ENCODE results near the gene GUCY1B1. TPM values are rescaled to one million over a fixed set of nuclear protein-coding genes. Genes with fewer than 3 reads are reported as not detected.

Gene GUCY1B1
- total RNA-seq, 1 experiment from 2014 or later = 0.39 TPM

DNA sequence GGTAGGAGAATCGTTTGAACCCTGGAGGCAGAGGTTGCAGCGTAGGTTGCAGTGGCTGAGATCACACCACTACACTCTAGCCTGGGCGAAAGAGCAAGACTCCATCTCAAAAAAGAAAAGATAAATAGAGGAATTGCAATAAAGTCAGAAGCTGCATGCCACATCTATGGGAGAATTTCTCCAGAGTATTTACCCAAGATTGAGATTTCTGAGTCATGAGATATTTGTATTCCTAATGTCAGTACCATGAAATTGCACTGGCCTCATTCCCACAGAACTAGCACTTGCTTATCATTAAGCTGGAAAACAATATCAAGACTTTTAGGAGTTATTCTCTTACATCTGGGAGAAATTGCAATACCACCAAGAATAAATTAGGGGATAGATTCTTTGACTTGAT lies 69.8 kb downstream of the GUCY1B1 start:
- Histone ChIP-seq H3F3A (ENCODE audit: insufficient read depth, low read depth) (no peaks in the 10 kb centered on the region), H3K9me2 (ENCODE audit: insufficient read depth) (no peaks in the 10 kb centered on the region), H3K36me3 (ENCODE audit: low read depth) (no peaks in the 10 kb centered on the region), H3K27me3 (ENCODE audit: insufficient read depth, low read depth) (no peaks in the 10 kb centered on the region), H3K9me3 (ENCODE audit: insufficient read depth, low read depth) (no peaks in the 10 kb centered on the region), H2AFZ (no peak overlapping the region), H4K20me1 (ENCODE audit: insufficient read depth) (no peaks in the 10 kb centered on the region), H3K4me1 (replicated peaks; ENCODE audit: insufficient read depth) (no peaks in the 10 kb centered on the region), H3K27ac (no peak overlapping the region), H3K4me3 (no peak overlapping the region), H3K79me2 (ENCODE audit: low read depth) (no peaks in the 10 kb centered on the region), H3K4me2 (no peak overlapping the region)
- intact Hi-C loops (cut with micrococcal nuclease; ENCODE audit: unreplicated experiment) = no loop called here
- TF ChIP-seq, protein P1, sequence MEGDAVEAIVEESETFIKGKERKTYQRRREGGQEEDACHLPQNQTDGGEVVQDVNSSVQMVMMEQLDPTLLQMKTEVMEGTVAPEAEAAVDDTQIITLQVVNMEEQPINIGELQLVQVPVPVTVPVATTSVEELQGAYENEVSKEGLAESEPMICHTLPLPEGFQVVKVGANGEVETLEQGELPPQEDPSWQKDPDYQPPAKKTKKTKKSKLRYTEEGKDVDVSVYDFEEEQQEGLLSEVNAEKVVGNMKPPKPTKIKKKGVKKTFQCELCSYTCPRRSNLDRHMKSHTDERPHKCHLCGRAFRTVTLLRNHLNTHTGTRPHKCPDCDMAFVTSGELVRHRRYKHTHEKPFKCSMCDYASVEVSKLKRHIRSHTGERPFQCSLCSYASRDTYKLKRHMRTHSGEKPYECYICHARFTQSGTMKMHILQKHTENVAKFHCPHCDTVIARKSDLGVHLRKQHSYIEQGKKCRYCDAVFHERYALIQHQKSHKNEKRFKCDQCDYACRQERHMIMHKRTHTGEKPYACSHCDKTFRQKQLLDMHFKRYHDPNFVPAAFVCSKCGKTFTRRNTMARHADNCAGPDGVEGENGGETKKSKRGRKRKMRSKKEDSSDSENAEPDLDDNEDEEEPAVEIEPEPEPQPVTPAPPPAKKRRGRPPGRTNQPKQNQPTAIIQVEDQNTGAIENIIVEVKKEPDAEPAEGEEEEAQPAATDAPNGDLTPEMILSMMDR (conservative IDR thresholded peaks at IDR 0.05) = no peak
- TF ChIP-seq EZH2 (IDR thresholded peaks at IDR 0.05; ENCODE audit: low read depth) = no peak
- ChIA-PET POLR2A (ENCODE audit: unreplicated experiment) (no interaction called here), CTCF (no interaction called here)
- DNase-seq = no peak
- no TSS peak for BruUV-seq (replicated peaks)

DNA sequence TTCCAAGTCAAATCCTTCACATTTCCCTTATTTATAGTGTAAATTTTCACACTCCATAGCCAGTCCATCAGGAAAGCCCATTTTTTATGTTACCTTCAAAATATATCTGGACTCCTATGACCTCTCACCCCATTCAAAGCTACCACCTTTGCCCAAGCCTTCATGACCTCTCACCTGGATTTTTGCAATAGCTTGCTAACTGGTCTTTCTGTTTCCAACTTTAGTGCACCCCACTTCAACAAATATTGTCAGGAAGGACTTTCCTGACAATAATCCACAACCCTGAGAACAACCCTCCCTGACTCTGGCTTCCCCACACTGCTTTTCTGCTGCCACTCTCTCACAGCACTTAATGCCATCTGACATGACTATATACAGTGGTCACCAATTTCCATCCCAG lies 73.8 kb downstream of the GUCY1B1 start:
- CTCF ChIA-PET = no interaction called here
- TF ChIP-seq, protein P1 (conservative IDR thresholded peaks at IDR 0.05) = no peak
- TF ChIP-seq EZH2 (IDR thresholded peaks at IDR 0.05; ENCODE audit: low read depth) = no peak
- DNase-seq = no peak

DNA sequence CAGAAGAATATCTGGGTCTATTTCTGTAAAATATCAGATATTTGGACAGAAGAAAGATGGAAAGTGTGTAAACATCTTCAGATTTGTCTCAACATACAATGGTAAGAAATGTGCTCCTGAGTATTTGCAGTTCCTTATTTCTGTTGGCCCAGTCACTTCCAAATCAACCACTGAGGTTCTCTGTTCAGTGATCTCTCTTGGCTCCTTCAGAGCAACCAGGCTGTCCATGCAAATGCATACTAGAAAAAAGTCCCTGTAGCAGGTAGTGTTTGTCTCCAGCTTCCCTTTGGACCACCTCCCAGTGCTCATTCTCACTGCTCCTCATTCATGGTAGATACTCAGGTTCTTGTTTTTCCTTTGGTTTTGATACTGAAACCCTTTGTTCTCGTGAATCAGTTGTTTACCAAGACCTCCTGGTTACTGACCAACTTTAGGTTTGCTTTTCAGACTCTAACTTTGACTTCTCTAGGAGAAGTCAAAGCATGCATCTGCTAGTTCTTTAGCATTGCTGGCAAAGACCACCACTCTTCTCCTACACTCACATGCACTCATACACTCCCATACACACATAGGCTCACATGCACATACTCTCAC lies 78.5 kb downstream of the GUCY1B1 start:
- no peaks in the 10 kb centered on the region; the same call in 1 of the 2 replicates for H3K4me1 ChIP-seq (replicated peaks; ENCODE audit: insufficient read depth)
- H3K4me2 ChIP-seq = no peak overlapping the region
- H3F3A ChIP-seq (ENCODE audit: insufficient read depth, low read depth) = no peaks in the 10 kb centered on the region
- CTCF ChIA-PET = no interaction called here
- TF ChIP-seq EZH2 (IDR thresholded peaks at IDR 0.05; ENCODE audit: low read depth) = no peak
- TF ChIP-seq, protein P1 (conservative IDR thresholded peaks at IDR 0.05) = no peak
- no TSS peak for BruUV-seq (replicated peaks)
- H3K4me3 ChIP-seq = no peak overlapping the region
- intact Hi-C loops (cut with micrococcal nuclease; ENCODE audit: unreplicated experiment) = no loop called here
- no peaks in the 10 kb centered on the region for H3K36me3 ChIP-seq (ENCODE audit: low read depth)
- no peak overlapping the region for H3K27ac ChIP-seq
- no peaks in the 10 kb centered on the region for H3K9me2 ChIP-seq (ENCODE audit: insufficient read depth)
- H2AFZ ChIP-seq = no peak overlapping the region
- H3K27me3 ChIP-seq (ENCODE audit: insufficient read depth, low read depth) = no peaks in the 10 kb centered on the region
- no peaks in the 10 kb centered on the region for H3K9me3 ChIP-seq (ENCODE audit: insufficient read depth, low read depth)
- H3K79me2 ChIP-seq (ENCODE audit: low read depth) = no peaks in the 10 kb centered on the region
- POLR2A ChIA-PET (ENCODE audit: unreplicated experiment) = no interaction called here
- no peaks in the 10 kb centered on the region for H4K20me1 ChIP-seq (ENCODE audit: insufficient read depth)
- no peak for DNase-seq

More for the DNA sequence above, 73.8 kb downstream of the GUCY1B1 start:
- Histone ChIP-seq H3K4me2 (no peak overlapping the region), H2AFZ (no peak overlapping the region), H3K27me3 (ENCODE audit: insufficient read depth, low read depth) (no peaks in the 10 kb centered on the region), H3K4me3 (no peak overlapping the region), H3K9me3 (ENCODE audit: insufficient read depth, low read depth) (no peaks in the 10 kb centered on the region), H3K79me2 (ENCODE audit: low read depth) (no peaks in the 10 kb centered on the region), H3K36me3 (ENCODE audit: low read depth) (no peaks in the 10 kb centered on the region), H4K20me1 (ENCODE audit: insufficient read depth) (no peaks in the 10 kb centered on the region), H3K9me2 (ENCODE audit: insufficient read depth) (no peaks in the 10 kb centered on the region), H3F3A (ENCODE audit: insufficient read depth, low read depth) (no peaks in the 10 kb centered on the region), H3K27ac (no peak overlapping the region), H3K4me1 (replicated peaks; ENCODE audit: insufficient read depth) (no peaks in the 10 kb centered on the region)
- intact Hi-C loops (cut with micrococcal nuclease; ENCODE audit: unreplicated experiment) = no loop called here
- POLR2A ChIA-PET (ENCODE audit: unreplicated experiment) = no interaction called here
- BruUV-seq (replicated peaks) = no TSS peak

Measured in PC-9 (cell line).